GM23338 (cell line): ENCODE results near the gene CNOT10. TPM values are rescaled to one million over a fixed set of nuclear protein-coding genes. Genes with fewer than 3 reads are reported as not detected.

Experiments
- ATAC-seq: fragments of 200-7000 bp; cut with Tn5 transposase; 3 replicates; pipeline ENCODE4 v1.9.1; 2020
- DNase-seq: peaks from one replicate; pipeline ENCODE4 v3.0.0-alpha.2; 2015; ENCODE audit warnings: low spot score
- H2AFZ ChIP-seq: fragments of 200-600 bp; sonication (generic); 2 replicates; pipeline ENCODE4 v1.8.0; 2016; ENCODE audit warnings: antibody characterized with exemption, mild to moderate bottlenecking, moderate library complexity
- H3F3A ChIP-seq: fragments of 200-600 bp; sonication (generic); replicated peaks from 2 replicates; pipeline ENCODE4 v1.8.0; 2017; ENCODE audit warnings: antibody characterized with exemption, mixed run types, low read depth
- H3K27ac ChIP-seq: fragments of 200-600 bp; sonication (generic); 2 replicates; pipeline ENCODE4 v1.6.1; 2016; ENCODE audit warnings: low read depth
- H3K27me3 ChIP-seq: fragments of 200-600 bp; sonication (generic); 2 replicates; pipeline ENCODE4 v1.8.0; 2016; ENCODE audit warnings: mild to moderate bottlenecking, mixed run types, moderate library complexity; ENCODE audit not compliant: insufficient read depth
- H3K36me3 ChIP-seq: fragments of 200-600 bp; sonication (generic); 2 replicates; pipeline ENCODE4 v1.8.0; 2016; ENCODE audit warnings: mild to moderate bottlenecking; ENCODE audit not compliant: insufficient read depth
- H3K4me1 ChIP-seq: fragments of 200-600 bp; sonication (generic); 2 replicates; pipeline ENCODE4 v1.8.0; 2016; ENCODE audit warnings: mild to moderate bottlenecking, moderate library complexity; ENCODE audit not compliant: insufficient read depth
- H3K4me2 ChIP-seq: fragments of 200-600 bp; sonication (generic); 2 replicates; pipeline ENCODE4 v1.7.1; 2017; ENCODE audit warnings: mixed run types
- H3K4me3 ChIP-seq: fragments of 200-600 bp; sonication (generic); 2 replicates; pipeline ENCODE4 v1.6.1; 2016; ENCODE audit warnings: mixed run types
- H3K79me2 ChIP-seq: fragments of 200-600 bp; sonication (generic); replicated peaks from 2 replicates; pipeline ENCODE4 v1.8.0; 2017; ENCODE audit warnings: mild to moderate bottlenecking; ENCODE audit not compliant: insufficient read depth
- H3K9me2 ChIP-seq: fragments of 200-600 bp; sonication (generic); 2 replicates; pipeline ENCODE4 v1.8.0; 2017; ENCODE audit not compliant: insufficient read depth
- H4K20me1 ChIP-seq: fragments of 200-600 bp; sonication (generic); replicated peaks from 2 replicates; pipeline ENCODE4 v1.8.0; 2017; ENCODE audit warnings: mild to moderate bottlenecking; ENCODE audit not compliant: insufficient read depth
- H3K27ac Mint-ChIP-seq: 2 replicates; pipeline ENCODE4 v1.8.0; 2020; ENCODE audit warnings: inconsistent platforms, mild to moderate bottlenecking, moderate library complexity, mixed read lengths
- H3K27me3 Mint-ChIP-seq: 3 replicates; pipeline ENCODE4 v1.8.0; 2022; ENCODE audit warnings: low read depth, mild to moderate bottlenecking, moderate library complexity, mixed read lengths, inconsistent platforms; ENCODE audit not compliant: insufficient read depth, poor library complexity
- H3K36me3 Mint-ChIP-seq: 3 replicates; pipeline ENCODE4 v1.8.0; 2021; ENCODE audit warnings: low read depth, mild to moderate bottlenecking, inconsistent platforms, moderate library complexity, mixed read lengths
- H3K4me1 Mint-ChIP-seq: 3 replicates; pipeline ENCODE4 v1.8.0; 2020; ENCODE audit warnings: mild to moderate bottlenecking, inconsistent platforms, mixed read lengths
- H3K4me3 Mint-ChIP-seq: 3 replicates; pipeline ENCODE4 v1.8.0; 2021; ENCODE audit warnings: moderate library complexity, mild to moderate bottlenecking, inconsistent platforms, mixed read lengths
- H3K9me3 Mint-ChIP-seq: 3 replicates; pipeline ENCODE4 v1.8.0; 2020; ENCODE audit warnings: moderate library complexity, mild to moderate bottlenecking, inconsistent platforms, mixed read lengths
- CREB1 ChIP-seq: fragments of 250-450 bp; sonication (Bioruptor Pico); IDR thresholded peaks from 2 replicates; pipeline ENCODE4 v1.5.0; 2020; ENCODE audit warnings: low read depth, mild to moderate bottlenecking, moderate library complexity
- CTCF ChIP-seq, 2 experiments: fragments of 200-600 bp in 1 of 2; sonication (generic) in 1 of 2; conservative IDR thresholded peaks; 2 replicates each; pipeline versions ENCODE4 v1.5.1 to v1.6.1; 2016 to 2017; ENCODE audit warnings: antibody characterized with exemption in 2 of 2, low read depth in 2 of 2, mild to moderate bottlenecking in 2 of 2, moderate library complexity in 1 of 2
- EZH2 ChIP-seq: fragments of 200-600 bp; sonication (generic); IDR thresholded peaks from one replicate; pipeline ENCODE4 v1.8.0; 2017; ENCODE audit warnings: antibody characterized with exemption, mild to moderate bottlenecking, low read depth; ENCODE audit not compliant: unreplicated experiment
- EZH2phosphoT487 ChIP-seq: fragments of 200-600 bp; sonication (generic); IDR thresholded peaks from one replicate; pipeline ENCODE4 v1.8.1; 2018; ENCODE audit warnings: antibody characterized with exemption; ENCODE audit not compliant: unreplicated experiment
- JUNB ChIP-seq: IDR thresholded peaks from one replicate; pipeline ENCODE4 v1.6.1; 2016; ENCODE audit warnings: antibody characterized with exemption; ENCODE audit not compliant: unreplicated experiment
- NANOG ChIP-seq: IDR thresholded peaks from 2 replicates; pipeline ENCODE4 v1.6.1; 2016; ENCODE audit warnings: antibody characterized with exemption, borderline replicate concordance
- POLR2AphosphoS5 ChIP-seq: IDR thresholded peaks from 2 replicates; pipeline ENCODE4 v1.6.1; 2016; ENCODE audit warnings: antibody characterized with exemption, low read depth
- STAT1 ChIP-seq: IDR thresholded peaks from one replicate; pipeline ENCODE4 v1.6.1; 2016; ENCODE audit warnings: antibody characterized with exemption; ENCODE audit not compliant: unreplicated experiment
- ZNF114 ChIP-seq: fragments of 250-450 bp; sonication (Bioruptor Pico); IDR thresholded peaks from 2 replicates; pipeline ENCODE4 v1.5.0; 2020; ENCODE audit warnings: mild to moderate bottlenecking, moderate library complexity
- ZNF331 ChIP-seq: fragments of 250-450 bp; sonication (Bioruptor Pico); IDR thresholded peaks from 2 replicates; pipeline ENCODE4 v1.5.0; 2020; ENCODE audit warnings: low read depth, mild to moderate bottlenecking, moderate library complexity
- polyA plus RNA-seq: library from polyadenylated mRNA; unstranded; fragments of >200 nt; fragmentation: Nextera tagmentation; extraction: Ambion mirVana; gene quantifications from 2 replicates; pipeline ENCODE4 v1.2.1, GENCODE V29; 2016
- total RNA-seq: library from RNA; depleted of rRNA; stranded (reverse); fragments of >200 nt; shearing (Covaris generic); gene quantifications from 2 replicates; pipeline ENCODE4 v1.2.3, GENCODE V29; 2014
- TF ChIP-seq, protein P1 (sequence below): IDR thresholded peaks from 2 replicates; pipeline ENCODE4 v1.6.1; 2016; ENCODE audit warnings: antibody characterized with exemption
- TF ChIP-seq, protein P2 (sequence below): IDR thresholded peaks from one replicate; pipeline ENCODE4 v1.6.1; 2018; ENCODE audit warnings: antibody characterized with exemption; ENCODE audit not compliant: unreplicated experiment
- TF ChIP-seq, protein P3 (sequence below): fragments of 250-450 bp; sonication (Bioruptor Pico); IDR thresholded peaks from 2 replicates; pipeline ENCODE4 v1.5.0; 2020; ENCODE audit warnings: mild to moderate bottlenecking, moderate library complexity

Gene CNOT10
- total and polyA plus RNA-seq, 2 experiments from 2014 or later, result 27.2 to 46.9 TPM

DNA sequence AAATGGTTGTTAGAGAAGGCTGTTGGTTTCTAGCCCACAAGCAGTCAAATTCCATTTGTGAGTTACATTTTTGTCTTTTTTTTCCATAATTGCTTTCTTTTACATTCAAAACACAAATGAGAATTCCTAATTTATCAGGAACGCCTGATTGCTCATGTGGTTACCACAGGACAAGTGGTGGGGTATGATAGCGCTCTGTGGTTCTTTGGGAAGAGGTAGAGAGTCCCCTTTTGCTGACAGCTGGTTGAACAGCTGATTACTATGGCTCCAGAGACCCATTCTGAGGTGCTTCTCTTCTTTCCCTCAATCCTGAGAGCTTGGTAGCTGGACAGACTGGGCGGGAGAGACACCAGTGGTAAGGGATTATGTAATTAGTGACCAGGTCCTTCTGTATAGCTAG lies 24.4 kb downstream of the CNOT10 start:
- no peak for ATAC-seq
- Histone ChIP-seq H3K36me3 (peaks cover 20% of the 10 kb centered on the region; the same call in 1 of the 2 replicates), H3F3A (no peaks in the 10 kb centered on the region), H2AFZ (no peak overlapping the region), H3K79me2 (no peaks in the 10 kb centered on the region; the same call in 1 of the 2 replicates), H3K9me2 (no peaks in the 10 kb centered on the region), H3K4me2 (no peak overlapping the region), H3K27ac (no peak overlapping the region), H3K4me1 (no peaks in the 10 kb centered on the region), H3K4me3 (no peak overlapping the region), H4K20me1 (no peaks in the 10 kb centered on the region), H3K27me3 (no peaks in the 10 kb centered on the region)
- Mint-ChIP-seq H3K27ac (no peak overlapping the region), H3K27me3 (no peaks in the 10 kb centered on the region), H3K9me3 (no peaks in the 10 kb centered on the region), H3K36me3 (peaks cover 31% of the 10 kb centered on the region), H3K4me1 (no peaks in the 10 kb centered on the region), H3K4me3 (no peak overlapping the region)
- TF ChIP-seq NANOG (no peak), STAT1 (no peak), EZH2phosphoT487 (no peak), CREB1 (no peak), EZH2 (no peak), JUNB (no peak), CTCF (conservative IDR thresholded peaks at IDR 0.05; ENCODE audit: low read depth in 2 of 2) (no peak), ZNF114 (CRISPR knock-in tag) (no peak), ZNF331 (CRISPR knock-in tag) (no peak), POLR2AphosphoS5 (no peak)
- TF ChIP-seq, protein P1, sequence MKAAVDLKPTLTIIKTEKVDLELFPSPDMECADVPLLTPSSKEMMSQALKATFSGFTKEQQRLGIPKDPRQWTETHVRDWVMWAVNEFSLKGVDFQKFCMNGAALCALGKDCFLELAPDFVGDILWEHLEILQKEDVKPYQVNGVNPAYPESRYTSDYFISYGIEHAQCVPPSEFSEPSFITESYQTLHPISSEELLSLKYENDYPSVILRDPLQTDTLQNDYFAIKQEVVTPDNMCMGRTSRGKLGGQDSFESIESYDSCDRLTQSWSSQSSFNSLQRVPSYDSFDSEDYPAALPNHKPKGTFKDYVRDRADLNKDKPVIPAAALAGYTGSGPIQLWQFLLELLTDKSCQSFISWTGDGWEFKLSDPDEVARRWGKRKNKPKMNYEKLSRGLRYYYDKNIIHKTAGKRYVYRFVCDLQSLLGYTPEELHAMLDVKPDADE, result no peak
- TF ChIP-seq, protein P2, sequence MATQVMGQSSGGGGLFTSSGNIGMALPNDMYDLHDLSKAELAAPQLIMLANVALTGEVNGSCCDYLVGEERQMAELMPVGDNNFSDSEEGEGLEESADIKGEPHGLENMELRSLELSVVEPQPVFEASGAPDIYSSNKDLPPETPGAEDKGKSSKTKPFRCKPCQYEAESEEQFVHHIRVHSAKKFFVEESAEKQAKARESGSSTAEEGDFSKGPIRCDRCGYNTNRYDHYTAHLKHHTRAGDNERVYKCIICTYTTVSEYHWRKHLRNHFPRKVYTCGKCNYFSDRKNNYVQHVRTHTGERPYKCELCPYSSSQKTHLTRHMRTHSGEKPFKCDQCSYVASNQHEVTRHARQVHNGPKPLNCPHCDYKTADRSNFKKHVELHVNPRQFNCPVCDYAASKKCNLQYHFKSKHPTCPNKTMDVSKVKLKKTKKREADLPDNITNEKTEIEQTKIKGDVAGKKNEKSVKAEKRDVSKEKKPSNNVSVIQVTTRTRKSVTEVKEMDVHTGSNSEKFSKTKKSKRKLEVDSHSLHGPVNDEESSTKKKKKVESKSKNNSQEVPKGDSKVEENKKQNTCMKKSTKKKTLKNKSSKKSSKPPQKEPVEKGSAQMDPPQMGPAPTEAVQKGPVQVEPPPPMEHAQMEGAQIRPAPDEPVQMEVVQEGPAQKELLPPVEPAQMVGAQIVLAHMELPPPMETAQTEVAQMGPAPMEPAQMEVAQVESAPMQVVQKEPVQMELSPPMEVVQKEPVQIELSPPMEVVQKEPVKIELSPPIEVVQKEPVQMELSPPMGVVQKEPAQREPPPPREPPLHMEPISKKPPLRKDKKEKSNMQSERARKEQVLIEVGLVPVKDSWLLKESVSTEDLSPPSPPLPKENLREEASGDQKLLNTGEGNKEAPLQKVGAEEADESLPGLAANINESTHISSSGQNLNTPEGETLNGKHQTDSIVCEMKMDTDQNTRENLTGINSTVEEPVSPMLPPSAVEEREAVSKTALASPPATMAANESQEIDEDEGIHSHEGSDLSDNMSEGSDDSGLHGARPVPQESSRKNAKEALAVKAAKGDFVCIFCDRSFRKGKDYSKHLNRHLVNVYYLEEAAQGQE, result no peak
- TF ChIP-seq, protein P3, sequence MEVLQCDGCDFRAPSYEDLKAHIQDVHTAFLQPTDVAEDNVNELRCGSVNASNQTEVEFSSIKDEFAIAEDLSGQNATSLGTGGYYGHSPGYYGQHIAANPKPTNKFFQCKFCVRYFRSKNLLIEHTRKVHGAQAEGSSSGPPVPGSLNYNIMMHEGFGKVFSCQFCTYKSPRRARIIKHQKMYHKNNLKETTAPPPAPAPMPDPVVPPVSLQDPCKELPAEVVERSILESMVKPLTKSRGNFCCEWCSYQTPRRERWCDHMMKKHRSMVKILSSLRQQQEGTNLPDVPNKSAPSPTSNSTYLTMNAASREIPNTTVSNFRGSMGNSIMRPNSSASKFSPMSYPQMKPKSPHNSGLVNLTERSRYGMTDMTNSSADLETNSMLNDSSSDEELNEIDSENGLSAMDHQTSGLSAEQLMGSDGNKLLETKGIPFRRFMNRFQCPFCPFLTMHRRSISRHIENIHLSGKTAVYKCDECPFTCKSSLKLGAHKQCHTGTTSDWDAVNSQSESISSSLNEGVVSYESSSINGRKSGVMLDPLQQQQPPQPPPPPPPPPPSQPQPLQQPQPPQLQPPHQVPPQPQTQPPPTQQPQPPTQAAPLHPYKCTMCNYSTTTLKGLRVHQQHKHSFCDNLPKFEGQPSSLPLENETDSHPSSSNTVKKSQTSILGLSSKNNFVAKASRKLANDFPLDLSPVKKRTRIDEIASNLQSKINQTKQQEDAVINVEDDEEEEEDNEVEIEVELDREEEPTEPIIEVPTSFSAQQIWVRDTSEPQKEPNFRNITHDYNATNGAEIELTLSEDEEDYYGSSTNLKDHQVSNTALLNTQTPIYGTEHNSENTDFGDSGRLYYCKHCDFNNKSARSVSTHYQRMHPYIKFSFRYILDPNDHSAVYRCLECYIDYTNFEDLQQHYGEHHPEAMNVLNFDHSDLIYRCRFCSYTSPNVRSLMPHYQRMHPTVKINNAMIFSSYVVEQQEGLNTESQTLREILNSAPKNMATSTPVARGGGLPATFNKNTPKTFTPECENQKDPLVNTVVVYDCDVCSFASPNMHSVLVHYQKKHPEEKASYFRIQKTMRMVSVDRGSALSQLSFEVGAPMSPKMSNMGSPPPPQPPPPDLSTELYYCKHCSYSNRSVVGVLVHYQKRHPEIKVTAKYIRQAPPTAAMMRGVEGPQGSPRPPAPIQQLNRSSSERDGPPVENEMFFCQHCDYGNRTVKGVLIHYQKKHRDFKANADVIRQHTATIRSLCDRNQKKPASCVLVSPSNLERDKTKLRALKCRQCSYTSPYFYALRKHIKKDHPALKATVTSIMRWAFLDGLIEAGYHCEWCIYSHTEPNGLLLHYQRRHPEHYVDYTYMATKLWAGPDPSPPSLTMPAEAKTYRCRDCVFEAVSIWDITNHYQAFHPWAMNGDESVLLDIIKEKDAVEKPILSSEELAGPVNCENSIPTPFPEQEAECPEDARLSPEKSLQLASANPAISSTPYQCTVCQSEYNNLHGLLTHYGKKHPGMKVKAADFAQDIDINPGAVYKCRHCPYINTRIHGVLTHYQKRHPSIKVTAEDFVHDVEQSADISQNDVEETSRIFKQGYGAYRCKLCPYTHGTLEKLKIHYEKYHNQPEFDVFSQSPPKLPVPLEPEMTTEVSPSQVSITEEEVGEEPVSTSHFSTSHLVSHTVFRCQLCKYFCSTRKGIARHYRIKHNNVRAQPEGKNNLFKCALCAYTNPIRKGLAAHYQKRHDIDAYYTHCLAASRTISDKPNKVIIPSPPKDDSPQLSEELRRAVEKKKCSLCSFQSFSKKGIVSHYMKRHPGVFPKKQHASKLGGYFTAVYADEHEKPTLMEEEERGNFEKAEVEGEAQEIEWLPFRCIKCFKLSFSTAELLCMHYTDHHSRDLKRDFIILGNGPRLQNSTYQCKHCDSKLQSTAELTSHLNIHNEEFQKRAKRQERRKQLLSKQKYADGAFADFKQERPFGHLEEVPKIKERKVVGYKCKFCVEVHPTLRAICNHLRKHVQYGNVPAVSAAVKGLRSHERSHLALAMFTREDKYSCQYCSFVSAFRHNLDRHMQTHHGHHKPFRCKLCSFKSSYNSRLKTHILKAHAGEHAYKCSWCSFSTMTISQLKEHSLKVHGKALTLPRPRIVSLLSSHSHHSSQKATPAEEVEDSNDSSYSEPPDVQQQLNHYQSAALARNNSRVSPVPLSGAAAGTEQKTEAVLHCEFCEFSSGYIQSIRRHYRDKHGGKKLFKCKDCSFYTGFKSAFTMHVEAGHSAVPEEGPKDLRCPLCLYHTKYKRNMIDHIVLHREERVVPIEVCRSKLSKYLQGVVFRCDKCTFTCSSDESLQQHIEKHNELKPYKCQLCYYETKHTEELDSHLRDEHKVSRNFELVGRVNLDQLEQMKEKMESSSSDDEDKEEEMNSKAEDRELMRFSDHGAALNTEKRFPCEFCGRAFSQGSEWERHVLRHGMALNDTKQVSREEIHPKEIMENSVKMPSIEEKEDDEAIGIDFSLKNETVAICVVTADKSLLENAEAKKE (CRISPR knock-in tag), result no peak
- no peak for DNase-seq
